Neural cell (in vitro differentiated cells): ENCODE data around the gene IMMP2L.

Experiments
- EP300 ChIP-seq: fragments of 450-650 bp; conservative IDR thresholded peaks from 2 replicates; pipeline ENCODE4 v1.6.1; 2014; ENCODE audit warnings: antibody characterized with exemption, mild to moderate bottlenecking, moderate library complexity; ENCODE audit not compliant: poor library complexity, severe bottlenecking
- EZH2 ChIP-seq: fragments of 200-600, 300-800 bp; shearing (Covaris generic), sonication (generic); IDR thresholded peaks from 2 replicates; pipeline ENCODE4 v1.6.1; 2014; ENCODE audit warnings: antibody characterized with exemption, low read length, borderline replicate concordance, mild to moderate bottlenecking; ENCODE audit not compliant: insufficient read depth, poor library complexity, severe bottlenecking
- MXI1 ChIP-seq: fragments of 450-650 bp; conservative IDR thresholded peaks from 2 replicates; pipeline ENCODE4 v1.6.1; 2014; ENCODE audit warnings: antibody characterized with exemption, mild to moderate bottlenecking; ENCODE audit not compliant: poor library complexity, severe bottlenecking
- RAD21 ChIP-seq: fragments of 450-650 bp; conservative IDR thresholded peaks from 2 replicates; pipeline ENCODE4 v1.6.1; 2014; ENCODE audit warnings: antibody characterized with exemption, mild to moderate bottlenecking, moderate library complexity
- TF ChIP-seq, protein P1 (sequence below): fragments of 450-650 bp; IDR thresholded peaks from 2 replicates; pipeline ENCODE4 v1.5.1; 2014; ENCODE audit warnings: antibody characterized with exemption, mild to moderate bottlenecking, moderate library complexity; ENCODE audit not compliant: poor library complexity, severe bottlenecking
- TF ChIP-seq, protein P2 (sequence below): IDR thresholded peaks from 2 replicates; pipeline ENCODE4 v1.6.1; 2012; ENCODE audit warnings: borderline replicate concordance

DNA sequence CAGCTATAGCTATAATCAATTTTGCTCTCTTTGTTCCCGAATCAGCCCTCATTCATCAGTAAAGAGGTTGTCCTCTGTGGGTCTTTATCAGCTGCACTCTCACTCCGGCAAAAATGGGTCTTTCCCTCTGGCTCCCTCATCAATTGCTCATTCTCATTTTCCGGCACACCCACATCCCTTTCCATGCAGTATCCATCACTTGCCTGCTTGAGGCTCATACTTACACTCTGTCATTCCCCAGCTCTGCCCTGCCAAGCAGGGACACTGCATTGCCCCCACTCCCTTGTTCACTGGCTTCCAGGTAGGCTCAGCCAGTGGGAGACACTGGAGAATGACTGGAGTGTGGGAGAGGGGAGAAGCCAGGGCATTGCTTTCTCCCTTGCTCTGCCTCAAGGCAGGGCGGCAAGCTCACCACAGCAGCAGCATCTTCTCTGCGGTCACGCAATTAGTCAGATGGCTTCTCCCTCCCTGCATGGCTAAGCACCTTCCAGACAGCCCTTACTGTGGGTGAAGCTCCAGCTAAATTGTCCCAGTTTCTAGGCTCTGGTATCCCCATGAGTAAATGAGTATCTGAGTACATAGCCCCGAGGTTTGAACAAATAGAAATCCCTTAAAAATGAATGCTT is 942.1 kb downstream of the IMMP2L start:
- TF ChIP-seq, protein P1, sequence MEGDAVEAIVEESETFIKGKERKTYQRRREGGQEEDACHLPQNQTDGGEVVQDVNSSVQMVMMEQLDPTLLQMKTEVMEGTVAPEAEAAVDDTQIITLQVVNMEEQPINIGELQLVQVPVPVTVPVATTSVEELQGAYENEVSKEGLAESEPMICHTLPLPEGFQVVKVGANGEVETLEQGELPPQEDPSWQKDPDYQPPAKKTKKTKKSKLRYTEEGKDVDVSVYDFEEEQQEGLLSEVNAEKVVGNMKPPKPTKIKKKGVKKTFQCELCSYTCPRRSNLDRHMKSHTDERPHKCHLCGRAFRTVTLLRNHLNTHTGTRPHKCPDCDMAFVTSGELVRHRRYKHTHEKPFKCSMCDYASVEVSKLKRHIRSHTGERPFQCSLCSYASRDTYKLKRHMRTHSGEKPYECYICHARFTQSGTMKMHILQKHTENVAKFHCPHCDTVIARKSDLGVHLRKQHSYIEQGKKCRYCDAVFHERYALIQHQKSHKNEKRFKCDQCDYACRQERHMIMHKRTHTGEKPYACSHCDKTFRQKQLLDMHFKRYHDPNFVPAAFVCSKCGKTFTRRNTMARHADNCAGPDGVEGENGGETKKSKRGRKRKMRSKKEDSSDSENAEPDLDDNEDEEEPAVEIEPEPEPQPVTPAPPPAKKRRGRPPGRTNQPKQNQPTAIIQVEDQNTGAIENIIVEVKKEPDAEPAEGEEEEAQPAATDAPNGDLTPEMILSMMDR: no peak
- TF ChIP-seq, protein P2, sequence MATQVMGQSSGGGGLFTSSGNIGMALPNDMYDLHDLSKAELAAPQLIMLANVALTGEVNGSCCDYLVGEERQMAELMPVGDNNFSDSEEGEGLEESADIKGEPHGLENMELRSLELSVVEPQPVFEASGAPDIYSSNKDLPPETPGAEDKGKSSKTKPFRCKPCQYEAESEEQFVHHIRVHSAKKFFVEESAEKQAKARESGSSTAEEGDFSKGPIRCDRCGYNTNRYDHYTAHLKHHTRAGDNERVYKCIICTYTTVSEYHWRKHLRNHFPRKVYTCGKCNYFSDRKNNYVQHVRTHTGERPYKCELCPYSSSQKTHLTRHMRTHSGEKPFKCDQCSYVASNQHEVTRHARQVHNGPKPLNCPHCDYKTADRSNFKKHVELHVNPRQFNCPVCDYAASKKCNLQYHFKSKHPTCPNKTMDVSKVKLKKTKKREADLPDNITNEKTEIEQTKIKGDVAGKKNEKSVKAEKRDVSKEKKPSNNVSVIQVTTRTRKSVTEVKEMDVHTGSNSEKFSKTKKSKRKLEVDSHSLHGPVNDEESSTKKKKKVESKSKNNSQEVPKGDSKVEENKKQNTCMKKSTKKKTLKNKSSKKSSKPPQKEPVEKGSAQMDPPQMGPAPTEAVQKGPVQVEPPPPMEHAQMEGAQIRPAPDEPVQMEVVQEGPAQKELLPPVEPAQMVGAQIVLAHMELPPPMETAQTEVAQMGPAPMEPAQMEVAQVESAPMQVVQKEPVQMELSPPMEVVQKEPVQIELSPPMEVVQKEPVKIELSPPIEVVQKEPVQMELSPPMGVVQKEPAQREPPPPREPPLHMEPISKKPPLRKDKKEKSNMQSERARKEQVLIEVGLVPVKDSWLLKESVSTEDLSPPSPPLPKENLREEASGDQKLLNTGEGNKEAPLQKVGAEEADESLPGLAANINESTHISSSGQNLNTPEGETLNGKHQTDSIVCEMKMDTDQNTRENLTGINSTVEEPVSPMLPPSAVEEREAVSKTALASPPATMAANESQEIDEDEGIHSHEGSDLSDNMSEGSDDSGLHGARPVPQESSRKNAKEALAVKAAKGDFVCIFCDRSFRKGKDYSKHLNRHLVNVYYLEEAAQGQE: no peak
- TF ChIP-seq MXI1 (no peak), EZH2 (no peak), RAD21 (no peak), EP300 (no peak)
